Endodermal cell (in vitro differentiated cells): ENCODE results near the gene SCGN. TPM values are rescaled to one million over a fixed set of nuclear protein-coding genes. Genes with fewer than 3 reads are reported as not detected.

Experiments
- DNase-seq: peaks from one replicate; pipeline ENCODE4 v3.0.0-alpha.2; 2017
- H3K27ac ChIP-seq: 2 replicates; pipeline ENCODE4 v1.5.1; 2013; ENCODE audit warnings: mild to moderate bottlenecking, low read depth, low read length, moderate library complexity
- H3K27me3 ChIP-seq: 2 replicates; pipeline ENCODE4 v1.6.1; 2013; ENCODE audit warnings: mild to moderate bottlenecking, low read length, moderate library complexity; ENCODE audit not compliant: insufficient read depth, control insufficient read depth, poor library complexity, severe bottlenecking
- H3K36me3 ChIP-seq: 2 replicates; pipeline ENCODE4 v1.7.0; 2013; ENCODE audit warnings: mild to moderate bottlenecking, low read length, moderate library complexity; ENCODE audit not compliant: control insufficient read depth, insufficient read depth
- H3K4me1 ChIP-seq: one replicate; pipeline ENCODE4 v1.7.0; 2013; ENCODE audit warnings: low read length; ENCODE audit not compliant: control insufficient read depth, insufficient read depth
- H3K4me3 ChIP-seq: 2 replicates; pipeline ENCODE4 v1.5.1; 2013; ENCODE audit warnings: mild to moderate bottlenecking, low read length, moderate library complexity
- H3K9ac ChIP-seq: 2 replicates; pipeline ENCODE4 v1.6.1; 2013; ENCODE audit warnings: mild to moderate bottlenecking, low read length, moderate library complexity; ENCODE audit not compliant: poor library complexity, severe bottlenecking; ENCODE audit errors: extremely low read depth
- H3K9me3 ChIP-seq: 2 replicates; pipeline ENCODE4 v1.6.1; 2013; ENCODE audit warnings: mild to moderate bottlenecking, low read length, moderate library complexity; ENCODE audit not compliant: control insufficient read depth
- H3K27ac Mint-ChIP-seq: 2 replicates; pipeline ENCODE4 v1.8.0; 2020; ENCODE audit warnings: mixed read lengths
- H3K27me3 Mint-ChIP-seq: 2 replicates; pipeline ENCODE4 v1.8.0; 2021; ENCODE audit warnings: mild to moderate bottlenecking, mixed read lengths; ENCODE audit not compliant: insufficient read depth
- H3K36me3 Mint-ChIP-seq: 2 replicates; pipeline ENCODE4 v1.8.0; 2020; ENCODE audit warnings: low read depth, mixed read lengths
- H3K4me1 Mint-ChIP-seq: 2 replicates; pipeline ENCODE4 v1.8.0; 2020; ENCODE audit warnings: mixed read lengths
- H3K4me3 Mint-ChIP-seq: 2 replicates; pipeline ENCODE4 v1.8.0; 2020; ENCODE audit warnings: mild to moderate bottlenecking, moderate library complexity, mixed read lengths
- H3K9me3 Mint-ChIP-seq: 2 replicates; pipeline ENCODE4 v1.8.0; 2020; ENCODE audit warnings: mild to moderate bottlenecking, mixed read lengths
- CTCF ChIP-seq: fragments of 200-600 bp; sonication (generic); conservative IDR thresholded peaks from 2 replicates; pipeline ENCODE4 v1.5.0; 2021; ENCODE audit warnings: antibody characterized with exemption, mild to moderate bottlenecking
- WGBS, 2 experiments: methylation state at CpG; one replicate each; pipeline versions ENCODE4 v1.1.5 to v1.1.7; 2013; ENCODE audit warnings: missing lambda C conversion rate in 2 of 2, mixed read lengths in 1 of 2; ENCODE audit not compliant: insufficient coverage in 1 of 2, insufficient read length in 1 of 2; 5-methylcytosine and 5-hydroxymethylcytosine counted together
- long read RNA-seq, 4 experiments: library from polyadenylated mRNA in 2 of 4; library from RNA in 1 of 4; library from capped mRNA in 1 of 4; stranded (forward) in 3 of 4; unstranded in 1 of 4; transcript quantifications; one replicate each; pipeline ENCODE4 v2.0.0, GENCODE V29; 2020 to 2021; ENCODE audit warnings: inconsistent platforms in 1 of 4
- polyA plus RNA-seq, 2 experiments: library from polyadenylated mRNA; stranded (reverse); fragments of 50-300 nt; gene quantifications; one replicate each; pipeline ENCODE4 v1.2.3, GENCODE V29; 2013
- total RNA-seq, 2 donors: library from RNA; stranded (reverse); fragmentation: NEBNext Ultra II Directional in 1 of 2; extraction: Animal tissue kit (Norgen Biotek cat#: 25700) in 1 of 2; gene quantifications; 2 replicates in 1 of 2; 3 replicates in 1 of 2; pipeline ENCODE4 v1.2.1, GENCODE V29; 2021

SCGN gene
- total RNA-seq = not detected
- polyA plus RNA-seq (2013, experiment 1 of 2) = not detected
- polyA plus RNA-seq (2013, experiment 2 of 2) = not detected
- long read RNA-seq, experiment 1 = 0 reads
- long read RNA-seq, experiment 2 = 0 reads
- long read RNA-seq, experiment 3 = 0 reads
- long read RNA-seq, experiment 4 = 0 reads

GRCh38 chr6:25652007-25652515 is at the start of gene SCGN:
Gene SCGN (plus strand): TSS chr6:25652215. CDS start chr6:25652404, 189 bp downstream.
- Histone ChIP-seq H3K4me1 (no peaks in the 10 kb centered on the region), H3K9ac (no peak within 1 kb of the TSS), H3K27me3 (peaks cover 92% of the 10 kb centered on the region), H3K36me3 (no peaks in the 10 kb centered on the region), H3K27ac (no peak within 1 kb of the TSS), H3K9me3 (no peaks in the 10 kb centered on the region), H3K4me3 (peak within 1 kb of the TSS; percentile 78)
- Mint-ChIP-seq H3K4me1 (peaks cover 10% of the 10 kb centered on the region), H3K27me3 (peaks cover 73% of the 10 kb centered on the region), H3K9me3 (no peaks in the 10 kb centered on the region), H3K4me3 (peak within 1 kb of the TSS; percentile 37), H3K27ac (no peak within 1 kb of the TSS), H3K36me3 (no peaks in the 10 kb centered on the region)
- no peak for TF ChIP-seq CTCF
- 1 to 2% methylated on average over 17 to 35 of the region's 35 CpGs for WGBS, 2 experiments
- peak; percentile 96 for DNase-seq

GRCh38 chr6:25602674-25602982 is 49.4 kb upstream of the SCGN start:
- no peak overlapping the region for H3K9ac ChIP-seq
- Mint-ChIP-seq H3K36me3 (peaks cover 20% of the 10 kb centered on the region), H3K4me3 (no peak overlapping the region), H3K9me3 (no peaks in the 10 kb centered on the region), H3K27ac (no peak overlapping the region), H3K27me3 (no peaks in the 10 kb centered on the region), H3K4me1 (peaks cover 7% of the 10 kb centered on the region)
- no peak overlapping the region for H3K27ac ChIP-seq
- H3K4me3 ChIP-seq = no peak overlapping the region
- H3K36me3 ChIP-seq = peaks cover 2% of the 10 kb centered on the region
- no CpG with 5 or more reads among the region's 1 CpG for whole genome bisulfite sequencing, 2 experiments
- TF ChIP-seq CTCF = peak; percentile 5
- no peaks in the 10 kb centered on the region for H3K9me3 ChIP-seq
- H3K27me3 ChIP-seq = no peaks in the 10 kb centered on the region
- peaks cover 6% of the 10 kb centered on the region for H3K4me1 ChIP-seq
- DNase-seq = no peak

- Mint-ChIP-seq H3K4me3 (no peak overlapping the region), H3K36me3 (peaks cover 22% of the 10 kb centered on the region), H3K9me3 (no peaks in the 10 kb centered on the region), H3K4me1 (peaks cover 5% of the 10 kb centered on the region), H3K27ac (no peak overlapping the region), H3K27me3 (no peaks in the 10 kb centered on the region)
- Histone ChIP-seq H3K9me3 (no peaks in the 10 kb centered on the region), H3K9ac (no peak overlapping the region), H3K27ac (no peak overlapping the region), H3K4me3 (no peak overlapping the region), H3K4me1 (peaks cover 6% of the 10 kb centered on the region), H3K27me3 (no peaks in the 10 kb centered on the region), H3K36me3 (no peaks in the 10 kb centered on the region)
- no peak for DNase-seq
- WGBS, 2 experiments = 89% methylated on average over 1 of the region's 1 CpG; no CpG with 5 or more reads in 1 of the 2 experiments
- no peak for TF ChIP-seq CTCF
Observed at GRCh38 chr6:25603251-25603650, 48.8 kb upstream of the SCGN start.
